Activated T-helper 2 cell treated with anti-CD3 and anti-CD28 coated beads, Interferon-gamma antibody, Interleukin-2, Interleukin-4, amounts not matched to agents 10 μg/mL and 5 μg/mL and 100 μg/mL, durations not matched to agents 14 hours and 24 hours and 36 hours (primary cell): ENCODE data around the gene CHCT1. TPM values are rescaled to one million over a fixed set of nuclear protein-coding genes. Genes with fewer than 3 reads are reported as not detected.
"Not testable (repeated sequence)": the region's sequence is repeated elsewhere in the genome, so short reads cannot be mapped to it uniquely, and the experiment has no call there.

ENCODE experiments used
- DNase-seq: peaks from one replicate; pipeline ENCODE4 v3.0.0; 2021; ENCODE audit warnings: low spot score
- H3K27ac Mint-ChIP-seq: one replicate; pipeline ENCODE4 v1.8.0; 2021; ENCODE audit warnings: mixed read lengths
- H3K27me3 Mint-ChIP-seq: one replicate; pipeline ENCODE4 v1.8.0; 2021; ENCODE audit warnings: low read depth, mixed read lengths
- H3K36me3 Mint-ChIP-seq: one replicate; pipeline ENCODE4 v1.8.0; 2021; ENCODE audit warnings: low read depth, mixed read lengths
- H3K4me1 Mint-ChIP-seq: one replicate; pipeline ENCODE4 v1.8.0; 2021; ENCODE audit warnings: low read depth, mixed read lengths
- H3K4me3 Mint-ChIP-seq: one replicate; pipeline ENCODE4 v1.8.0; 2021; ENCODE audit warnings: low read depth, mild to moderate bottlenecking, moderate library complexity, mixed read lengths
- H3K9me3 Mint-ChIP-seq: one replicate; pipeline ENCODE4 v1.8.0; 2021; ENCODE audit warnings: mixed read lengths
- intact Hi-C: fragments of 100-400 bp; cut with micrococcal nuclease; formaldehyde crosslinking; loops from one replicate; pipeline ENCODE4 v1.15.1; 2023
- total RNA-seq: library from RNA; stranded (reverse); gene quantifications from 2 replicates; pipeline ENCODE4 v1.2.3, GENCODE V29; 2022

The CHCT1 gene
- total RNA-seq, 1 donor from 2014 or later, result 0.43 TPM

DNA sequence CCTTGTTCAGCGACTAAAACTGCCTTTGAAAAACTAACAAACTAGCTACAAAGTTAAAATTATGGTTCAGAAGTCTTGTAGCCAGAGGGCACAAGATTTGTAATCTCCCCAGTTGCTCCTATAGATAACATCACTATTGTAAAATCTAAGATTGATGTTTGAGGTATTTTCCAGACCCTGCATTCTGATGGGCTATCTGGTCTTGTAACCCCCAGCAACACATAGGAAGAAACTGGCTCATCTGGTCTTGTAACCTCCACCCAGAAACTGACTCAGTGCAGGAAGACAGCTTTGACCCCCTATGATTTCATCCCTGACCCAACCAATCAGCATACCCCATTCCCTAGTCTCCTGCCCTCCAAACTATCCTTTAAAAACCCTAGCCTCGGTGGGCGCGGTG, 12.3 kb upstream of the CHCT1 start:
- Mint-ChIP-seq H3K4me1 (no peaks in the 10 kb centered on the region), H3K9me3 (no peaks in the 10 kb centered on the region), H3K36me3 (no peaks in the 10 kb centered on the region), H3K27ac (no peak overlapping the region), H3K4me3 (no peak overlapping the region), H3K27me3 (peaks cover 9% of the 10 kb centered on the region)
- intact Hi-C loops, result no loop called here
- no peak for DNase-seq

DNA sequence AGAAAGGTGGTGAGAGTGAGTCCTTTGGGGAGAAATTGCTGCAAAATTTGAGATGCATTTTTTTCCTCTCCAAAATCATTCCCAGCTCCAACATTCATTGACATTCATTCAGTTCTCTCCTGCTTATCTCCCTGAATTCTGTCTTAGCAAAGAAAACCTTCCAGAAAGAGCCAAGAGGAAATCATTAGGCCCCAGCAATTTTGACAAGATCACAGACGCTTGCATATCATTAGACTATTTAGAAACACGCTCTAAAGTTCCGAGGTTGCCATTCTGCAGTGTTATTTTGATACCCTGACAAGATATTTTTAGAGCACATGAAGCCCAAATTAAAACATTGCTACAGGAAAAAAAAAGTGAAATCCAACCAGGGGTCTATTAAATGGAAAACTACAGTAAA, 9.6 kb upstream of the CHCT1 start:
- DNase-seq, result no peak
- H3K36me3 Mint-ChIP-seq, result no peaks in the 10 kb centered on the region
- intact Hi-C loops, result no loop called here
- no peaks in the 10 kb centered on the region for H3K9me3 Mint-ChIP-seq
- no peaks in the 10 kb centered on the region for H3K4me1 Mint-ChIP-seq
- no peak overlapping the region for H3K4me3 Mint-ChIP-seq
- H3K27me3 Mint-ChIP-seq, result peaks cover 14% of the 10 kb centered on the region
- no peak overlapping the region for H3K27ac Mint-ChIP-seq

DNA sequence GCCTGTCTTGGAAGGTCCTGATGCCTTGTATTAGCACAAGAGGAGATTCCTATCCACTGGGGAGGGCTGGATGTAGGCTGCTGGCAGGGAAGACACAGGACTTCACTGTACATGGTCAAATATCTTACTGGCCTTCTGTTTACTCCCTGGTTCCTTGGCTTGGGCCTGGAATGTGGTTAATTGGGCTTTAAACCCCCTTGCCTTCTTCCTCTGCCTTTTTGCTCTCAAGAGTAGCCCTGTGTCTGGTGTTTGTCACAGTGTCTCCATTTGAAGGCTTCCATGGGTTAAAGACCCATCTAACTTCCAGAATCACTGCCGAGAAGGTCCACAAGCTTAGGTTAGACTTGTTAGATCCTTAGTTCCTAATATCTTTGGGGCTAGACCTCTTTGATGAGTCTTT, 7.1 kb upstream of the CHCT1 start:
- Mint-ChIP-seq H3K9me3 (no peaks in the 10 kb centered on the region), H3K27ac (no peak overlapping the region), H3K36me3 (no peaks in the 10 kb centered on the region), H3K27me3 (peaks cover 12% of the 10 kb centered on the region), H3K4me3 (no peak overlapping the region), H3K4me1 (no peaks in the 10 kb centered on the region)
- intact Hi-C loops, result no loop called here
- DNase-seq, result no peak

DNA sequence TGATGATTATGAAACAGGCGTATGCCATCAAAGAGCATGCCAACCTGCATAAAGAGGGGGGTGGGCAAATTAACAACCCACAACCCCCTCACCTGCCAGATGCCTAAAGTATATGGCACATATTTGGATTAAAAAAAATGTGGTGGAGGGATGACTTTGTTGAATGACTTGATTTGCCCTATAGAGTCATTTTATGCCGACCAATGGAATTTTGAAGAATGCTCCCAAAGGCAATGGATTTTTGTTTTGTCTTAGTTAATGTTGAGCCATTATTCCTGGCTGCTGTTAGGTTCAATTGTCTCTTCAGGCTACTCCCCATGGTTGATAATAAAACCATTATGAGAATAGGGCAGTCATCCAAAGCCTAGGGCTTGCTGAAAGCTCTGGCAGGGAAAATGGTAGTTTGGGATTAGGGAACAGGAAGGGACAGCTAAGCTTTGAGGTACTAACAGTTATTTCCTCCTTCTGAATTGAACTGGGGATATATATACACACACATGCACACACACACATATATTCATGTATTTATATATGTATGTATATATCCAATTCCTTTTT, 5.8 kb upstream of the CHCT1 start:
- Mint-ChIP-seq H3K4me3 (no peak overlapping the region), H3K27ac (no peak overlapping the region), H3K4me1 (peaks cover 4% of the 10 kb centered on the region), H3K27me3 (peaks cover 12% of the 10 kb centered on the region), H3K9me3 (no peaks in the 10 kb centered on the region), H3K36me3 (no peaks in the 10 kb centered on the region)
- DNase-seq, result no peak
- intact Hi-C loops, result no loop called here

DNA sequence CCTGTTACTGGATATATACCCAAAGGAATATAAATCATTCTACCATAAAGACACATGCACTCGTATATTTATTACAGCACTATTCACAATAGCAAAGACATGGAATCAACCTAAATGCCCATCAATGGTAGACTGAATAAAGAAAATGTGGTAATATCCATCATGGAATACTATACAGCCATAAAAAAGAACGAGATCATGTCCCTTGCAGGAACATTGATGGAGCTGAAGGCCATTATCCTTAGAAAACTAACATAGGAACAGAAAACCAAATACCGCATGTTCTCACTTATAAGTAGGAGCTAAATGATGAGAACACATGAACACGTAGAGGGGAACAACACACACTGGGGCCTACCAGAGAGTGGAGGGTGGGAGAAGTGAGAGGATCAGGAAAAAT, 3.3 kb upstream of the CHCT1 start:
- H3K4me3 Mint-ChIP-seq, H3K27me3 Mint-ChIP-seq, intact Hi-C loops: not testable (repeated sequence)

DNA sequence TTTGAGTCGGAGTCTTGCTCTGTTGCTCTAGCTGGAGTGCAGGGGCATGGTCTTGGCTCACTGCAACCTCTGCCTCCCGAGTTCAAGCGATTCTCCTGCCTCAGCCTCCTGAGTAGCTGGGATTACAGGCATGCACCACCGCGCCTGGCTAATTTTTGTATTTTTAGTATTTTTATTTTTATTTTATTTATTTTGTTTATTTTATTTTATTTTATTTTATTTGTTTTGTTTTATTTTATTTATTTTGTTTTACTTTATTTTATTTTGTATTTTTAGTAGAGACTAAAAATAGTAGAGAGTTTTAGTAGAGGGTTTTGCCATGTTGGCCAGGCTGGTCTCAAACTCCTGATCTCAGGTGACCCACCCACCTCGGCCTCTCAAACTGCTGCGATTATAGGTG, 2.4 kb upstream of the CHCT1 start:
- H3K27me3 Mint-ChIP-seq, H3K9me3 Mint-ChIP-seq, H3K4me3 Mint-ChIP-seq, H3K27ac Mint-ChIP-seq, H3K36me3 Mint-ChIP-seq, DNase-seq, intact Hi-C loops, H3K4me1 Mint-ChIP-seq: not testable (repeated sequence)

More for the DNA sequence above, 3.3 kb upstream of the CHCT1 start:
- H3K4me1 Mint-ChIP-seq, H3K9me3 Mint-ChIP-seq, DNase-seq, H3K27ac Mint-ChIP-seq, H3K36me3 Mint-ChIP-seq: not testable (repeated sequence)

DNA sequence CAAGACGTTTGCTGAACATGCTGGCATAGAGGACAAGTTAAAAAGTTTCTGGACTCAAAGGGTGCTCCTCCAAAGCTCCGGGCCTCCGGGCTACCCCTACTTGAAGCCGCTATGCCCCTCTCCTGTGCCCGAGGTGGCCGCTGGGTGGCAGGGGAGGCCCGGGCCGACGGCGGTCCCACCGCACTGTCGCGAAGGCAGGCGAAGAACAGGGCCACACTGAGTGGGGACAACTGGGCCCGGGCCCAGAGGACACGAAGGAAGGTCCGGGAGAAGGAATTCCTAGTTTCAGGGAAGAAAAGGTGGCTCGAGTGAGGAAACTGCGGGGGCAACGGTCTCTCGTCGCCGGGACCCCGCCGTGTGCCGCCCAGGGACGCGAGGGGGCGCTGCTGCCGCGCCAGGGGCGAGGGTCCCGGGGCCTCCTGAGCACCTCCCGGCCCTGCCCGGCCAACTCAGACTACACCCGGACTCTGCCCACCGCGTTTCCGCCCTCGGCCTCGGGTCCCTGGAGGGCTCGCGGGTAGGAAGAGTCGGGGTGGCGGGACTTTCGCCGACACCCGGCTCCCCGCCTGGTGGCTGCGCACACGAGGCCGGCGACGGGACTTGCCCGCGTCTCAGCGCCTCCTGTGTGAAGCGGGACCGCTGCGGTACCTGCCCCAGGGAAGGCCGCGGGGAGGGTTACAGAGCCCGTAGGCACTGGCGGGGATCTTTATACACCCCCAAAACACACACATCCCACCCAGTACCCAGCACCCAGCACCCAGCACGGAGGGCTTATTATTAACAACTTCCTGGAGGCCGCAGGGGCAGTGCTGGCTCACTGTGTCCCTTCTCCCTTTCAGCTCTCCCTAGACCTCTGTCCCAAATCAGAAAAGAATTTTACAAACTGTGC, 772 bp upstream of the CHCT1 start:
- Mint-ChIP-seq H3K27ac (peak overlapping the region; percentile 68), H3K27me3 (peaks cover 2% of the 10 kb centered on the region), H3K36me3 (no peaks in the 10 kb centered on the region), H3K9me3 (no peaks in the 10 kb centered on the region), H3K4me1 (peaks cover 5% of the 10 kb centered on the region), H3K4me3 (peak overlapping the region; percentile 79)
- intact Hi-C loops, result no loop called here
- DNase-seq, result peak; percentile 60

DNA sequence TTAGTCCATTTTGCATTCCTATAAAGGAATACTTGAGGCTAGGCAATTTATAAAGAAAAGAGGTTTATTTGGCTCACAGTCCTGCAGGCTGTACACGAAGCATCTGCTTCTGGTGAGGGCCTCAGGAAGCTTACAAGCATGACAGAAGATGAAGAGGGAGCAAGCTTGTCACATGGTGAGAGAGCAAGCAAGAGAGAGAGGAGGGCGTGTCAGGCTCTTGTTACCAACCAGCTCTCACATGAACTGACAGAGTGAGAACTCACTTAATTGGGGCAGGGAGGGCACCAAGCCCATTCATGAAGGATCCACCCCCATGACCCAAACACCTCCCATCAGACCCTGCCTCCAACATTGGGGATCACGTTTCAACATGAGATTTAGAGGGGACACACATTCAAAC, 1.6 kb downstream of the CHCT1 start:
- H3K9me3 Mint-ChIP-seq, result no peaks in the 10 kb centered on the region
- H3K4me3 Mint-ChIP-seq, result no peak overlapping the region
- H3K27me3 Mint-ChIP-seq, result peaks cover 2% of the 10 kb centered on the region
- no peak for DNase-seq
- no peaks in the 10 kb centered on the region for H3K36me3 Mint-ChIP-seq
- intact Hi-C loops, result no loop called here
- H3K4me1 Mint-ChIP-seq, result peaks cover 5% of the 10 kb centered on the region
- H3K27ac Mint-ChIP-seq, result no peak overlapping the region

DNA sequence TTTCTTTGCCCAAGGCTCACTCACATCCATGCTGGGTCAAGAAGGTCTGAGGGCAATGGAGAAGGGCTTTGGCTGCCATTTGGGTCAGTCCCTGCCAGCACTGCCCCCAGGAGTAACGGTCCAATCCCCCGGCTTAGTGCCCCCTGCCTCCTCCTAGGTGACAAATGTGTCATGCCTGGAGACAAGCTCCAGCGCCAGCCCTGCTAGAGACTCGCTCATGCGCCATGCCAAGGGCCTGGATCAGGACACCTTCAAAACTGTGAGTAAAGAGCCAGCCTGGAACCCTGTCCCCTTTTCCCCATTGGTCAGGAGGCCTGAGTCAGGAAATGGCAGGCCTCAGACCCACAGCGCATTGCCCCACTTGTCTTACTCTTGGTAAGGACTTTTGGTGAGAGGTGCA, 3.3 kb downstream of the CHCT1 start:
- Mint-ChIP-seq H3K27ac (no peak overlapping the region), H3K4me1 (peaks cover 5% of the 10 kb centered on the region), H3K4me3 (no peak overlapping the region), H3K9me3 (no peaks in the 10 kb centered on the region), H3K27me3 (peaks cover 2% of the 10 kb centered on the region), H3K36me3 (no peaks in the 10 kb centered on the region)
- DNase-seq, result no peak
- intact Hi-C loops, result no loop called here

DNA sequence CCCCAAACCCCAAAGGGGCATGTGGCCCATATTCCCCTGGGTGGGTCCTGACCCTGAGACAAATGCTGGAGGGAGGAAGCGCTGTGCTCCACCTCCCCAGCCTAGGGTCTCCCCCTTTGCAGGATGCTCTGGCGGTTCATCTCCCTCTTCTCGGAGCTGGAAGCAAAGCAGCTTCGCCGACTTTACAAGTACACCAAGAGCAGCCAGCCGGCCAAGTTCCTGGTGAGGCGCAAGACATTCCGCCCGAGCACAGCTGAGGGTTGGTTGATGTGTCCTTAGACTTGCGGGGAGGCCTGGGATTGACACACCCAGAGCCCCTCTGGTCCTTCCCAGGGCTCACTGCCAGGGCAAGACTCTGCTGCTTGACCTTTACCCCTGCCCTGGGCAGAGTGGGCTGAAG, 4.3 kb downstream of the CHCT1 start:
- H3K36me3 Mint-ChIP-seq, result no peaks in the 10 kb centered on the region

DNA sequence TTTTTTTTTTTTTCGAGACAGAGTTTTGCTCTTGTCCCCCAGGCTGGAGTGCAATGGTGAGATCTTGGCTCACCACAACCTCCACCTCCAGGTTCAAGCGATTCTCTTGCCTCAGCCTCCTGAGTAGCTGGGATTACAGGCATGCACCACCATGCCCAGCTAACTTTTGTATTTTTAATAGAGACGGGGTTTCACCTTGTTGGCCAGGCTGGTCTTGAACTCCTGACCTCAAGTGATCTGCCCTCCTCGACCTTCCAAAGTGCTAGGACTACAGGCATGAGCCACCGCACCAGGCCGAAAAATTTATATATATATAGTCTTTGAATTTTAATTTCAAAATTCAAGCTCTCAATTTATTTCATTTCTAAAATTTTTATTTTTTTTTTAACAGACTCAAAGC, 6.2 kb downstream of the CHCT1 start:
- intact Hi-C loops, H3K36me3 Mint-ChIP-seq, H3K9me3 Mint-ChIP-seq, H3K4me1 Mint-ChIP-seq, DNase-seq, H3K4me3 Mint-ChIP-seq, H3K27ac Mint-ChIP-seq: not testable (repeated sequence)
- peaks cover 11% of the 10 kb centered on the region for H3K27me3 Mint-ChIP-seq

More for the DNA sequence above, 4.3 kb downstream of the CHCT1 start:
- Mint-ChIP-seq H3K4me1 (peaks cover 1% of the 10 kb centered on the region), H3K27me3 (peaks cover 6% of the 10 kb centered on the region), H3K27ac (no peak overlapping the region), H3K9me3 (no peaks in the 10 kb centered on the region), H3K4me3 (no peak overlapping the region)
- intact Hi-C loops, result no loop called here
- no peak for DNase-seq

DNA sequence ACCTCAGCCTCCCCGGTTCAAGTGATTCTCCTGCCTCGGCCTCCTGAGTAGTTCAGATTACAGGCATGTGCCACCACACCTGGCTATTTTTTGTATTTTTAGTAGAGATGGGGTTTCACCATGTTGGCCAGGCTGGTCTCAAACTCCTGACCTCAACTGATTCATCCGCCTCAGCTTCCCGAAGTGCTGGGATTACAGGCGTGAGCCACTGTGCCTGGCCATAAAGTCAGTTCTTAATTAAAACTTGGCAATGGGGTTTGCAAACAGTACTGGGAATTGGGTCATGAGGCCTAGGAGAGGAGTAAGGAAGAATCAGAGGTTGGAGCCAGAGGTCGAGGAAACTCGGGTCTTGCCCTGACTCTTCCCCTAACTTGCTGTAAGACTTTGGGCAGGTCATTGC, 8.3 kb downstream of the CHCT1 start:
- not testable (repeated sequence) for DNase-seq, H3K36me3 Mint-ChIP-seq, H3K9me3 Mint-ChIP-seq, H3K4me1 Mint-ChIP-seq, H3K27ac Mint-ChIP-seq, H3K4me3 Mint-ChIP-seq
- peaks cover 11% of the 10 kb centered on the region for H3K27me3 Mint-ChIP-seq
- intact Hi-C loops, result loop anchor here (10.0 kb wide), 1 partner anchor 196 kb away; no protein-coding TSS in a partner anchor
